Uterus (tissue), 2 donors: ENCODE results near the gene KHK.

ENCODE experiments used
- POLR2A ChIP-seq, 2 donors: fragments of 450-650 bp; IDR thresholded peaks; one replicate each; pipeline ENCODE4 v1.6.1; 2016; ENCODE audit warnings: antibody characterized with exemption in 2 of 2, mild to moderate bottlenecking in 1 of 2, moderate library complexity in 1 of 2
- TF ChIP-seq, protein P1 (sequence below), 4 experiments: fragments of 200-600 bp in 2 of 4; fragments of 450-650 bp in 2 of 4; sonication (generic) in 2 of 4; IDR thresholded peaks; one replicate each; pipeline ENCODE4 v1.5.1; 2016 to 2019; ENCODE audit warnings: antibody characterized with exemption in 4 of 4, mild to moderate bottlenecking in 2 of 4, moderate library complexity in 1 of 4

DNA sequence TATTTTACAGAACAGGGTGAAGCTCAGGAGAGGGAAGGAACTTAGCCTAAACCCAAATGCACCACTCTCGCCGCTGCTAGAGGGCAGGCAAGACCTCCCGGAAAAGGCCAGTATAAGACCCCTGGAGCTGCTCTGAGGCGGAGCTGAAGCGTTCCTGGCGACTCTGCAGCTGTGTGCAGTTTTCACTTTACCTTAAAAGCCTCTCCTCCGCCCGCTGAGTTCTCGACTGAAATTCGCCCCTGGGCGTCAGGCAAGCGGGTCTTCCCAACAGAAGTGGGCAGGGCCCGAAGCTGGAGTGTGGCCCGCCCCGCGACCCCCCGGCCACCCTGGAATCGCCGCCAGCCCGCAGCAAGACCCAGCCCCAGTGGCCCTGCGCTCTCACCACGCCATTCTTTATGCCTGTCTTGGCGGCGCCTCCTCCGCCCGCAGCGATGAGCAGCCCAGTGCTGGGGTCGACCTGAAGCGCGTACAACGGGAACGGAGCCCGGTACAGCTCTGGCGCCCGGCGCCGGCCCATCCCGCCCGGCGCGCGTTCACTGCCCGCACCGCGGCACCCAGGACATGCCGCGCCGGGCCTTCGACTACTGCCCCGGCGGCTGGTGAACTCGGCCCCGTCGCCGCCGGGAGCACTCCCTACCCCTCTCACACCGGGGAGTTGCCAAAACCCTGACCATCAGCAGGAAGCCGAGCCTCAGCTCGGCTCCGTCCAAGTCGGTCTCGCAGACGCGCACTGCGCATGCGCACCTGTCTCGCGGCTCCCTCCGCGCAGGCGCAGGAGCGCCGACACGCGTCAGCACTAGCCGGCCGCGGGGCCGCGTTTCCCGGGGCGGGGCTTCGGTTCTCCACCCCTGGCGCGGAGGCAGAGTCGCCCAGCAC lies 47.6 kb downstream of the KHK start, which contains the start of gene PREB:
- TF ChIP-seq, protein P1, sequence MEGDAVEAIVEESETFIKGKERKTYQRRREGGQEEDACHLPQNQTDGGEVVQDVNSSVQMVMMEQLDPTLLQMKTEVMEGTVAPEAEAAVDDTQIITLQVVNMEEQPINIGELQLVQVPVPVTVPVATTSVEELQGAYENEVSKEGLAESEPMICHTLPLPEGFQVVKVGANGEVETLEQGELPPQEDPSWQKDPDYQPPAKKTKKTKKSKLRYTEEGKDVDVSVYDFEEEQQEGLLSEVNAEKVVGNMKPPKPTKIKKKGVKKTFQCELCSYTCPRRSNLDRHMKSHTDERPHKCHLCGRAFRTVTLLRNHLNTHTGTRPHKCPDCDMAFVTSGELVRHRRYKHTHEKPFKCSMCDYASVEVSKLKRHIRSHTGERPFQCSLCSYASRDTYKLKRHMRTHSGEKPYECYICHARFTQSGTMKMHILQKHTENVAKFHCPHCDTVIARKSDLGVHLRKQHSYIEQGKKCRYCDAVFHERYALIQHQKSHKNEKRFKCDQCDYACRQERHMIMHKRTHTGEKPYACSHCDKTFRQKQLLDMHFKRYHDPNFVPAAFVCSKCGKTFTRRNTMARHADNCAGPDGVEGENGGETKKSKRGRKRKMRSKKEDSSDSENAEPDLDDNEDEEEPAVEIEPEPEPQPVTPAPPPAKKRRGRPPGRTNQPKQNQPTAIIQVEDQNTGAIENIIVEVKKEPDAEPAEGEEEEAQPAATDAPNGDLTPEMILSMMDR (IDR thresholded peaks at IDR 0.05), result peak; percentile 41 to 68 (median 42)
- TF ChIP-seq POLR2A (IDR thresholded peaks at IDR 0.05), result peak; percentile 86 to 98
